Measurements from ENCODE around the gene CDH4. TPM values are rescaled to one million over a fixed set of nuclear protein-coding genes. Genes with fewer than 3 reads are reported as not detected.
A peak's percentile ranks its signal among the peaks of the same experiment; 100 is the strongest.

The CDH4 gene
- total RNA-seq, 1 experiment from 2014 or later, result 3.9 TPM

GRCh38 chr20:61932199-61932592 is 680.1 kb downstream of the CDH4 start:
- no peak overlapping the region for H3K4me3 ChIP-seq (ENCODE audit: insufficient read depth, low read depth, low read length)
- H3K27me3 ChIP-seq (ENCODE audit: control insufficient read depth, insufficient read depth, low read length), result no peaks in the 10 kb centered on the region
- H3K36me3 ChIP-seq (replicated peaks; ENCODE audit: control insufficient read depth, insufficient read depth, low read length), result no peaks in the 10 kb centered on the region
- no peak for DNase-seq

GRCh38 chr20:61932711-61933480 is 680.8 kb downstream of the CDH4 start:
- Histone ChIP-seq H3K4me3 (ENCODE audit: insufficient read depth, low read depth, low read length) (no peak overlapping the region), H3K27me3 (ENCODE audit: control insufficient read depth, insufficient read depth, low read length) (no peaks in the 10 kb centered on the region), H3K36me3 (replicated peaks; ENCODE audit: control insufficient read depth, insufficient read depth, low read length) (no peaks in the 10 kb centered on the region)
- DNase-seq, result peak; percentile 58

GRCh38 chr20:61933481-61933950 is 681.5 kb downstream of the CDH4 start:
- H3K36me3 ChIP-seq (replicated peaks; ENCODE audit: control insufficient read depth, insufficient read depth, low read length), result no peaks in the 10 kb centered on the region
- no peak overlapping the region for H3K4me3 ChIP-seq (ENCODE audit: insufficient read depth, low read depth, low read length)
- DNase-seq, result no peak
- no peaks in the 10 kb centered on the region for H3K27me3 ChIP-seq (ENCODE audit: control insufficient read depth, insufficient read depth, low read length)

- DNase-seq, result peak; percentile 93
- H3K27me3 ChIP-seq (ENCODE audit: control insufficient read depth, insufficient read depth, low read length), result no peaks in the 10 kb centered on the region
- H3K4me3 ChIP-seq (ENCODE audit: insufficient read depth, low read depth, low read length), result no peak overlapping the region
- no peaks in the 10 kb centered on the region for H3K36me3 ChIP-seq (replicated peaks; ENCODE audit: control insufficient read depth, insufficient read depth, low read length)
Observed at GRCh38 chr20:61933951-61934715, 682.1 kb downstream of the CDH4 start.

- Histone ChIP-seq H3K27me3 (ENCODE audit: control insufficient read depth, insufficient read depth, low read length) (no peaks in the 10 kb centered on the region), H3K36me3 (replicated peaks; ENCODE audit: control insufficient read depth, insufficient read depth, low read length) (no peaks in the 10 kb centered on the region), H3K4me3 (ENCODE audit: insufficient read depth, low read depth, low read length) (no peak overlapping the region)
- peak; percentile 81 for DNase-seq
Observed at GRCh38 chr20:61934716-61935530, 682.9 kb downstream of the CDH4 start.

- Histone ChIP-seq H3K36me3 (replicated peaks; ENCODE audit: control insufficient read depth, insufficient read depth, low read length) (no peaks in the 10 kb centered on the region), H3K27me3 (ENCODE audit: control insufficient read depth, insufficient read depth, low read length) (no peaks in the 10 kb centered on the region), H3K4me3 (ENCODE audit: insufficient read depth, low read depth, low read length) (no peak overlapping the region)
- DNase-seq, result peak; percentile 85
Observed at GRCh38 chr20:61935926-61936700, 684.1 kb downstream of the CDH4 start.

GRCh38 chr20:61936701-61937131 is 684.7 kb downstream of the CDH4 start:
- Histone ChIP-seq H3K36me3 (replicated peaks; ENCODE audit: control insufficient read depth, insufficient read depth, low read length) (no peaks in the 10 kb centered on the region), H3K27me3 (ENCODE audit: control insufficient read depth, insufficient read depth, low read length) (no peaks in the 10 kb centered on the region), H3K4me3 (ENCODE audit: insufficient read depth, low read depth, low read length) (no peak overlapping the region)
- DNase-seq, result peak; percentile 70

GRCh38 chr20:61937146-61937962 is 685.3 kb downstream of the CDH4 start:
- Histone ChIP-seq H3K4me3 (ENCODE audit: insufficient read depth, low read depth, low read length) (no peak overlapping the region), H3K27me3 (ENCODE audit: control insufficient read depth, insufficient read depth, low read length) (no peaks in the 10 kb centered on the region), H3K36me3 (replicated peaks; ENCODE audit: control insufficient read depth, insufficient read depth, low read length) (no peaks in the 10 kb centered on the region)
- peak; percentile 68 for DNase-seq

GRCh38 chr20:61937963-61938838 is 686.1 kb downstream of the CDH4 start:
- peak; percentile 69 for DNase-seq
- no peak overlapping the region for H3K4me3 ChIP-seq (ENCODE audit: insufficient read depth, low read depth, low read length)
- no peaks in the 10 kb centered on the region for H3K27me3 ChIP-seq (ENCODE audit: control insufficient read depth, insufficient read depth, low read length)
- H3K36me3 ChIP-seq (replicated peaks; ENCODE audit: control insufficient read depth, insufficient read depth, low read length), result no peaks in the 10 kb centered on the region

GRCh38 chr20:61938839-61939690 is 687.0 kb downstream of the CDH4 start:
- Histone ChIP-seq H3K4me3 (ENCODE audit: insufficient read depth, low read depth, low read length) (no peak overlapping the region), H3K36me3 (replicated peaks; ENCODE audit: control insufficient read depth, insufficient read depth, low read length) (no peaks in the 10 kb centered on the region), H3K27me3 (ENCODE audit: control insufficient read depth, insufficient read depth, low read length) (no peaks in the 10 kb centered on the region)
- DNase-seq, result peak; percentile 63

- no peak for DNase-seq
- no peak overlapping the region for H3K4me3 ChIP-seq (ENCODE audit: insufficient read depth, low read depth, low read length)
- no peaks in the 10 kb centered on the region for H3K27me3 ChIP-seq (ENCODE audit: control insufficient read depth, insufficient read depth, low read length)
- H3K36me3 ChIP-seq (replicated peaks; ENCODE audit: control insufficient read depth, insufficient read depth, low read length), result no peaks in the 10 kb centered on the region
Observed at GRCh38 chr20:61939691-61940360, 687.8 kb downstream of the CDH4 start.
